Liver (tissue), 3 donors: ENCODE measurements around the gene MUC2.

Experiments
- CTCF ChIP-seq: fragments of 150-350 bp; IDR thresholded peaks from 2 replicates; pipeline ENCODE4 v1.5.1; 2017; ENCODE audit warnings: improper control_type of control experiment, low read depth, low read length; ENCODE audit not compliant: missing input control
- EGR1 ChIP-seq, 2 donors: IDR thresholded peaks; 2 replicates each; pipeline ENCODE4 v1.6.1; 2016 to 2018; ENCODE audit warnings: antibody characterized with exemption in 2 of 2, low read depth in 2 of 2
- GABPA ChIP-seq, 2 donors: IDR thresholded peaks in 1 of 2; conservative IDR thresholded peaks in 1 of 2; 2 replicates each; pipeline ENCODE4 v1.6.1; 2016; ENCODE audit warnings: antibody characterized with exemption in 2 of 2, mild to moderate bottlenecking in 1 of 2, moderate library complexity in 1 of 2
- MAX ChIP-seq: IDR thresholded peaks from 2 replicates; pipeline ENCODE4 v1.6.1; 2016; ENCODE audit warnings: antibody characterized with exemption
- REST ChIP-seq: IDR thresholded peaks from 2 replicates; pipeline ENCODE4 v1.6.1; 2016; ENCODE audit warnings: antibody characterized with exemption, mild to moderate bottlenecking
- donor health status: healthy.
- donor health status: healthy.

GRCh38 chr11:1078191-1078601, 3.5 kb downstream of the MUC2 start:
- TF ChIP-seq EGR1 (IDR thresholded peaks at IDR 0.05; ENCODE audit: low read depth in 2 of 2) (no peak), REST (no peak), CTCF (no peak), GABPA (IDR thresholded peaks at IDR 0.05 in 1 of 2, conservative IDR thresholded peaks at IDR 0.05 in 1 of 2) (no peak), MAX (no peak)
